Measurements from ENCODE around the gene ZNF217.
"Not testable (repeated sequence)": the region's sequence is repeated elsewhere in the genome, so short reads cannot be mapped to it uniquely, and the experiment has no call there.

The ZNF217 gene

GRCh38 chr20:53547664-53548239 lies 45.9 kb downstream of the ZNF217 start:
- DNase-seq (ENCODE audit: low read depth), result peak; percentile 86
- TF ChIP-seq CTCF (conservative IDR thresholded peaks at IDR 0.05; ENCODE audit: low read depth, low read length), result peak; percentile 86
- no peak overlapping the region for H3K4me3 ChIP-seq (ENCODE audit: low read depth, low read length)

- no peak for TF ChIP-seq CTCF (conservative IDR thresholded peaks at IDR 0.05; ENCODE audit: low read depth, low read length)
- H3K4me3 ChIP-seq (ENCODE audit: low read depth, low read length), result no peak overlapping the region
- DNase-seq (ENCODE audit: low read depth), result peak; percentile 13
Measured at GRCh38 chr20:53539516-53539915, 54.1 kb downstream of the ZNF217 start.

DNA sequence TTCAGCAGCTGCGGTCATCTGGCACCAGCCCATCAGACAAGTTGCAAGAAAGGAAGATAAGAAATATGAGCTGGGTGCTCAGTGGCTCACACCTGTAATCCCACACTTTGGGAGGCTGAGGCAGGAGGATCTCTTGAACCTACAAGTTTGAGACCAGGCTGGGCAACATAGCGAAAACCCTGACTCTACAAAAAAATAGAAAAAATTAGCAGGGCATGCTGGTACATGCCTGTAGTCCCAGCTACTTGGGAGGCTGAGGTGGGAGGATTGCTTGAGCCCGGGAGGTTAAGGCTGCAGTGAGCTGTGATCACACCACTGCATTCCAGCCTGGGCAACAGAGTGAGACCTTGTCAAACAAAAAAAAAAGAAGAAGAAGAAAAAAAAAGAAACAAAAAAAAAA lies 57.3 kb downstream of the ZNF217 start:
- not testable (repeated sequence) for H3K4me3 ChIP-seq (ENCODE audit: low read depth, low read length); DNase-seq (ENCODE audit: low read depth)

DNA sequence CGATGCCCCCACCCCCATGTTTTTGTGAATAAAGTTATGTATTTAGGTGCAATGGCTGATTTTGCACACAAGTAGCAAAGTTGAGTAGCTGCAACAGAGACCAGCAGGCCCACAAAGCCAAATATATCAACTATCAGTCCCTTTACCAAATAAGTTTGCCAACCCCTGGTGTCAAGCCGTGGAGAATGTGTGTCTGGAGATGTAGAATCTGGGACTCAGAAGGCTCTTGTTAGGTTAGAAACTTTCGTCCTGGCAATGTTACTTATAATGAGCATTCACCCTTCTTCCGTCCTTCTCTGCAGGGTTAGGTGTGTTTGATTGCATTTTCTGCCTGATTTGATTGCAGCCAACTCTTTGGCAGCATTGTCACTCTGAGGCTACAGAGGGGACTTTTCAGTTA lies 57.8 kb downstream of the ZNF217 start:
- no peak for TF ChIP-seq CTCF (conservative IDR thresholded peaks at IDR 0.05; ENCODE audit: low read depth, low read length)
- H3K4me3 ChIP-seq (ENCODE audit: low read depth, low read length), result no peak overlapping the region
- DNase-seq (ENCODE audit: low read depth), result no peak

- no peak for TF ChIP-seq CTCF (conservative IDR thresholded peaks at IDR 0.05; ENCODE audit: low read depth, low read length)
- DNase-seq (ENCODE audit: low read depth), result no peak
- no peak overlapping the region for H3K4me3 ChIP-seq (ENCODE audit: low read depth, low read length)
Measured at GRCh38 chr20:53534037-53534436, 59.6 kb downstream of the ZNF217 start.

- DNase-seq (ENCODE audit: low read depth), result no peak
Measured at GRCh38 chr20:53533500-53533899, 60.1 kb downstream of the ZNF217 start.

DNA sequence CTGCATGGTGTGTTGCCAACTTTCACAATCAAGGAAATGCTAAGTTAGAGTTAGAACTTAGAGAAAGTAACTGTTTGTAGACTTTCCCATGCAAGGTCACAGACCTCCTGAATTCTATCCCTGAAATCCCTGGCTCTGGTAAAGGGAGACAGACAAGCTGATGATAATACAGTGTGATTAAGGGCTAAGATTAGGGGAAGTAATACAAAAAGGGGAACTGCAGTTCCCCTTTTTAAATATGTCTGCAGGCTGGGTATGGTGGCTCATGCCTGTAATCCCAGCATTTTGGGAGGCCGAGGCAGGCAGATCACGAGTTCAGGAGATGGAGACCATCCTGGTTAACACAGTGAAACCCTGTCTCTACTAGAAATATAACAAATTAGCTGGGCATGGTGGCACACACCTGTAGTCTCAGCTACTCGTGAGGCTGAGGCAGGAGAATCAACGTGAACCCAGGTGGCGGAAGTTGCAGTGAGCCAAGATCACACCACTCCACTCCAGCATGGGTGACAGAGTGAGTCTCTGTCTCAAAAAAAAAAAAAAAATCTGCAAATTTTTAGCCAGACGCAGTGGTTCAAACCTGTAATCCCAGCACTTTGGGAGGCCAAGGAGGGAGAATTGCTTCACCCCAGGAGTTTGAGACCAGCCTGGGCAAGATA lies 60.9 kb downstream of the ZNF217 start:
- not testable (repeated sequence) for DNase-seq (ENCODE audit: low read depth); H3K4me3 ChIP-seq (ENCODE audit: low read depth, low read length)

More at GRCh38 chr20:53533500-53533899, 60.1 kb downstream of the ZNF217 start:
- TF ChIP-seq CTCF (conservative IDR thresholded peaks at IDR 0.05; ENCODE audit: low read depth, low read length), result no peak
- no peak overlapping the region for H3K4me3 ChIP-seq (ENCODE audit: low read depth, low read length)

DNA sequence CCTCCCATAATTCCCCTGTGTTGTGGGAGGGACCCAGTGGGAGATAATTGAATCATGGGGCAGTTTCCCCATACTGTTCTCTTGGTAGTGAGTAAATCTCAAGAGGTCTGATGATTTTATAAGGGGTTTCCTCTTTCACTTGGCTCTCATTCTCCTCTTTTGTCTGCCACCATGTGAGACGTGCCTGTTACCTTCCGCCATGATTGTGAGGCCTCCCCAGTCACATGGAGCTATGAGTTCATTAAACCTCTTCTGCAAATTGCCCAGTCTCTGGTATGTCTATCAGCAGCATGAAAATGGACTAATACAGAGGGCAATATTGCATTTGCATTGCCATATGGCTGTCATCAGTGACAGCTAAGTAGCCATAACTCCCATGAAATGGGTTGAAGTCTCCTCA lies 63.2 kb downstream of the ZNF217 start:
- no peak for DNase-seq (ENCODE audit: low read depth)
- no peak for TF ChIP-seq CTCF (conservative IDR thresholded peaks at IDR 0.05; ENCODE audit: low read depth, low read length)
- H3K4me3 ChIP-seq (ENCODE audit: low read depth, low read length), result no peak overlapping the region
